B cell (primary cell): ENCODE data around the gene AGBL4. TPM values are rescaled to one million over a fixed set of nuclear protein-coding genes. Genes with fewer than 3 reads are reported as not detected.

Experiments used
- ATAC-seq: fragments of 200-7000 bp; cut with Tn5 transposase; one replicate; pipeline ENCODE4 v1.10.0; 2021; ENCODE audit warnings: low read depth, mild to moderate bottlenecking, moderate number of reproducible peaks, moderate library complexity
- CTCF ChIA-PET: fragments of 350-600 bp; sonication (Branson Sonifier 250); formaldehyde crosslinking; loops from one replicate; lab custom pipeline; 2021; ENCODE audit warnings: antibody characterized with exemption, inconsistent platforms; lab: Charles Lee
- POLR2A ChIA-PET: fragments of 350-600 bp; sonication (Branson Sonifier 250); formaldehyde crosslinking; loops from one replicate; lab custom pipeline; 2021; ENCODE audit warnings: antibody characterized with exemption; lab: Charles Lee
- DNase-seq: peaks from one replicate; pipeline ENCODE4 v3.0.0; 2013
- H2AFZ ChIP-seq: 2 replicates; pipeline ENCODE4 v1.6.1; 2012; ENCODE audit warnings: mild to moderate bottlenecking, low read depth, low read length; ENCODE audit not compliant: insufficient read depth, poor library complexity, severe bottlenecking
- H3K27ac ChIP-seq, 2 donors: 1 replicate in 1 of 2; 2 replicates in 1 of 2; pipeline ENCODE4 v1.5.1; 2012 to 2013; ENCODE audit warnings: low read length in 2 of 2, mild to moderate bottlenecking in 2 of 2, moderate library complexity in 1 of 2
- H3K27me3 ChIP-seq, 4 experiments: fragments of 200-600 bp in 1 of 4; sonication (generic) in 1 of 4; replicated peaks in 1 of 4; 1 replicate in 2 of 4; 2 replicates in 2 of 4; pipeline versions ENCODE4 v1.6.1 to v1.7.0; 2013 to 2016; ENCODE audit warnings: low read length in 3 of 4, mild to moderate bottlenecking in 2 of 4, mixed read lengths in 1 of 4, moderate library complexity in 1 of 4; ENCODE audit not compliant: insufficient read depth in 4 of 4, control insufficient read depth in 3 of 4; ENCODE audit errors: control extremely low read depth in 1 of 4
- H3K36me3 ChIP-seq, 2 experiments: replicated peaks in 1 of 2; 1 replicate in 1 of 2; 2 replicates in 1 of 2; pipeline versions ENCODE4 v1.6.1 to v1.7.1; 2013; ENCODE audit warnings: low read length in 1 of 2; ENCODE audit not compliant: insufficient read depth in 2 of 2, control insufficient read depth in 1 of 2; ENCODE audit errors: control extremely low read depth in 1 of 2, extremely low read depth in 1 of 2
- H3K4me1 ChIP-seq, 2 donors: fragments of 200-600 bp in 1 of 2; sonication (generic) in 1 of 2; 1 replicate in 1 of 2; 2 replicates in 1 of 2; pipeline versions ENCODE4 v1.5.1 to v1.6.1; 2013 to 2017; ENCODE audit warnings: low read length in 2 of 2; ENCODE audit not compliant: control insufficient read depth in 2 of 2, insufficient read depth in 2 of 2
- H3K4me2 ChIP-seq: replicated peaks from 2 replicates; pipeline ENCODE3; 2012; ENCODE audit warnings: mild to moderate bottlenecking, low read depth, low read length; ENCODE audit not compliant: poor library complexity, severe bottlenecking
- H3K4me3 ChIP-seq, 5 experiments: fragments of 200-600 bp in 1 of 5; sonication (generic) in 1 of 5; 1 replicate in 3 of 5; 2 replicates in 2 of 5; pipeline versions ENCODE4 v1.5.1 to v1.7.0; 2011 to 2016; ENCODE audit warnings: low read length in 4 of 5, mild to moderate bottlenecking in 4 of 5, low read depth in 2 of 5, control low read depth in 1 of 5, moderate library complexity in 1 of 5; ENCODE audit not compliant: insufficient read depth in 1 of 5; ENCODE audit errors: control extremely low read depth in 1 of 5, extremely low read depth in 1 of 5
- H3K79me2 ChIP-seq: fragments of 200-600 bp; sonication (generic); one replicate; pipeline ENCODE4 v1.6.0; 2016; ENCODE audit warnings: low read length; ENCODE audit not compliant: control insufficient read depth, insufficient read depth
- H3K9ac ChIP-seq: fragments of 200-600 bp; sonication (generic); 2 replicates; pipeline ENCODE4 v1.6.1; 2017; ENCODE audit warnings: mild to moderate bottlenecking, low read length, moderate library complexity
- H3K9me3 ChIP-seq, 3 donors: one replicate each; pipeline versions ENCODE4 v1.6.1 to v1.7.1; 2013; ENCODE audit warnings: low read length in 2 of 3; ENCODE audit not compliant: control insufficient read depth in 2 of 3, insufficient read depth in 1 of 3; ENCODE audit errors: control extremely low read depth in 1 of 3
- H4K20me1 ChIP-seq: 2 replicates; pipeline ENCODE4 v1.6.0; 2012; ENCODE audit warnings: mild to moderate bottlenecking, low read length; ENCODE audit not compliant: insufficient read depth, control insufficient read depth, poor library complexity, severe bottlenecking
- H3K27ac Mint-ChIP-seq: one replicate; pipeline ENCODE4 v1.8.0; 2021; ENCODE audit warnings: mixed read lengths
- H3K27me3 Mint-ChIP-seq: one replicate; pipeline ENCODE4 v1.8.0; 2021; ENCODE audit warnings: mixed read lengths
- H3K4me1 Mint-ChIP-seq: one replicate; pipeline ENCODE4 v1.8.0; 2021; ENCODE audit warnings: mixed read lengths
- H3K4me3 Mint-ChIP-seq: one replicate; pipeline ENCODE4 v1.8.0; 2021; ENCODE audit warnings: mixed read lengths
- H3K9me3 Mint-ChIP-seq: one replicate; pipeline ENCODE4 v1.8.0; 2022; ENCODE audit warnings: mixed read lengths; ENCODE audit not compliant: insufficient read depth
- EZH2 ChIP-seq: IDR thresholded peaks from 2 replicates; pipeline ENCODE4 v1.6.1; 2012; ENCODE audit warnings: borderline replicate concordance, low read depth, mild to moderate bottlenecking, moderate library complexity, low read length; ENCODE audit not compliant: insufficient read depth, poor library complexity, severe bottlenecking
- WGBS: methylation state at CpG from one replicate; pipeline ENCODE4 v1.1.5; 2013; ENCODE audit warnings: missing lambda C conversion rate; ENCODE audit not compliant: insufficient coverage; 5-methylcytosine and 5-hydroxymethylcytosine counted together
- intact Hi-C: fragments of 100-400 bp; cut with micrococcal nuclease; formaldehyde crosslinking; loops from one replicate; pipeline ENCODE4 v1.10.0; 2022
- polyA plus RNA-seq: library from polyadenylated mRNA; depleted of rRNA; stranded (reverse); fragments of >200 nt; gene quantifications from 2 replicates; pipeline ENCODE4 v1.2.3, GENCODE V29; 2012
- total RNA-seq, 2 donors: library from RNA; stranded (reverse); fragments of 120-200 nt in 1 of 2; gene quantifications; 1 replicate in 1 of 2; 2 replicates in 1 of 2; pipeline versions ENCODE4 v1.2.3 to v1.2.4, GENCODE V29; 2013 to 2022
- TF ChIP-seq, protein P1 (sequence below): fragments of 200-600 bp; IDR thresholded peaks from one replicate; pipeline ENCODE4 v1.8.0; 2022; ENCODE audit warnings: antibody characterized with exemption, mild to moderate bottlenecking

The AGBL4 gene
- total and polyA plus RNA-seq, 2 donors (not counting 1 experiment from before 2014, with no cell fraction given): 0.07 to 0.12 TPM

DNA sequence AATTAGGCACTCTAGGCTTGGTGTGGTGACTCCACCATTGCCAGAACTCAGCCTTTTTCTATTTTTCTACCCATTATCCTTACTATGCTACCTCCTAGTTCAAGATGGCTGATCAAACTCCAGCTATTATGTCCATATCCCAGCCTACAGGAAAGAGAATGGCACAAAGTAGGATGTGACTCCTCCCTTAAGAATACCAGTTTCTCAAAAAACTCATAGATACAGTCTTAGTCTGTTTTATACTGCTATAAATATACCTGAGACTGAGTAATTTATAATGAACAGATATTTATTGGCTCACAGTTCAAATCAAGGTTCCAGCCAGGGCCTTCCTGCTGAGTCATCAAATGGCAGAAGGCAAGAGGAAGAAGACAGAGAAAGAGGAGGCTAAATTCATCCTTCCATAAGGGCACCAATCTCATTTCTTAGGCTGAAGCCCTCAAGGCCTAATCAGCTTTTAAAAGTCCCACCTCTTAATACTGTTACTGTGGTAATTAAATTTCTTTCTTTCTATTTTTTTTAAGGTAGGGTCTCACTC, 704.3 kb downstream of the AGBL4 start:
- POLR2A ChIA-PET: no interaction called here
- Histone ChIP-seq H3K4me1 (no peaks in the 10 kb centered on the region), H3K4me2 (no peak overlapping the region), H3K79me2 (no peaks in the 10 kb centered on the region), H3K9ac (no peak overlapping the region), H3K4me3 (no peak overlapping the region), H3K27ac (no peak overlapping the region), H3K27me3 (no peaks in the 10 kb centered on the region), H2AFZ (no peak overlapping the region), H4K20me1 (no peaks in the 10 kb centered on the region), H3K9me3 (no peaks in the 10 kb centered on the region), H3K36me3 (no peaks in the 10 kb centered on the region)
- Mint-ChIP-seq H3K9me3 (no peaks in the 10 kb centered on the region), H3K4me3 (no peak overlapping the region), H3K27me3 (no peaks in the 10 kb centered on the region), H3K27ac (no peak overlapping the region), H3K4me1 (no peaks in the 10 kb centered on the region)
- CTCF ChIA-PET: no interaction called here
- no peak for DNase-seq
- ATAC-seq: no peak
- intact Hi-C loops: no loop called here
- TF ChIP-seq, protein P1, sequence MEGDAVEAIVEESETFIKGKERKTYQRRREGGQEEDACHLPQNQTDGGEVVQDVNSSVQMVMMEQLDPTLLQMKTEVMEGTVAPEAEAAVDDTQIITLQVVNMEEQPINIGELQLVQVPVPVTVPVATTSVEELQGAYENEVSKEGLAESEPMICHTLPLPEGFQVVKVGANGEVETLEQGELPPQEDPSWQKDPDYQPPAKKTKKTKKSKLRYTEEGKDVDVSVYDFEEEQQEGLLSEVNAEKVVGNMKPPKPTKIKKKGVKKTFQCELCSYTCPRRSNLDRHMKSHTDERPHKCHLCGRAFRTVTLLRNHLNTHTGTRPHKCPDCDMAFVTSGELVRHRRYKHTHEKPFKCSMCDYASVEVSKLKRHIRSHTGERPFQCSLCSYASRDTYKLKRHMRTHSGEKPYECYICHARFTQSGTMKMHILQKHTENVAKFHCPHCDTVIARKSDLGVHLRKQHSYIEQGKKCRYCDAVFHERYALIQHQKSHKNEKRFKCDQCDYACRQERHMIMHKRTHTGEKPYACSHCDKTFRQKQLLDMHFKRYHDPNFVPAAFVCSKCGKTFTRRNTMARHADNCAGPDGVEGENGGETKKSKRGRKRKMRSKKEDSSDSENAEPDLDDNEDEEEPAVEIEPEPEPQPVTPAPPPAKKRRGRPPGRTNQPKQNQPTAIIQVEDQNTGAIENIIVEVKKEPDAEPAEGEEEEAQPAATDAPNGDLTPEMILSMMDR: no peak
- no peak for TF ChIP-seq EZH2

DNA sequence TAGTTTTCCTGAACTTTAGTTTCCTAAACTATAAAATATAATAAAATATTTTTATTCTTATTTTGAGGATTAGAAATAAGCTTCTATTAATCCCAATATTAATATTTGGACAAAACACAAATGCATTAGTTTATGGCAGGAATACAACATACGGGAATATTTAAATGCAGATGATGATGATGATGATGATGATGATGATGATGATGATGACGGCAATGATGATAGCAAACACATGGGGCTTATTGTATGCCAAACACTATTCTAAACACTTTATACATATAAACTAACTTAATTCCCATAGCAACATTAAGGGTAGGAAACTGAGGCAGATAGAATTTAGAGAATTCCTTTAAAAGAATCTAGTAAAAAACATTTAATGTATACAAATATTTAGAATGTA, 705.5 kb downstream of the AGBL4 start:
- ChIA-PET POLR2A (no interaction called here), CTCF (no interaction called here)
- ATAC-seq: no peak
- Mint-ChIP-seq H3K27ac (no peak overlapping the region), H3K27me3 (no peaks in the 10 kb centered on the region), H3K9me3 (no peaks in the 10 kb centered on the region), H3K4me3 (no peak overlapping the region), H3K4me1 (no peaks in the 10 kb centered on the region)
- TF ChIP-seq, protein P1: no peak
- TF ChIP-seq EZH2: no peak
- Histone ChIP-seq H3K9me3 (no peaks in the 10 kb centered on the region), H4K20me1 (no peaks in the 10 kb centered on the region), H3K27ac (no peak overlapping the region), H3K9ac (no peak overlapping the region), H3K4me1 (no peaks in the 10 kb centered on the region), H3K79me2 (no peaks in the 10 kb centered on the region), H3K27me3 (no peaks in the 10 kb centered on the region), H3K4me2 (no peak overlapping the region), H3K36me3 (no peaks in the 10 kb centered on the region), H2AFZ (no peak overlapping the region), H3K4me3 (no peak overlapping the region)
- intact Hi-C loops: no loop called here
- no peak for DNase-seq
- no CpG with 5 or more reads among the region's 2 CpGs for WGBS
